ENCODE results near the gene MED12L. TPM values are rescaled to one million over a fixed set of nuclear protein-coding genes. Genes with fewer than 3 reads are reported as not detected.
A peak's percentile ranks its signal among the peaks of the same experiment; 100 is the strongest.

Gene MED12L
- total and polyA plus RNA-seq, 9 donors: 2.6 to 11.7 (median 6.8) TPM

- no peak for DNase-seq
- H3K9me3 ChIP-seq (replicated peaks; ENCODE audit: control insufficient read depth, low read depth, low read length): no peaks in the 10 kb centered on the region
- 38% methylated on average over 1 of the region's 2 CpGs for WGBS (ENCODE audit: insufficient coverage)
- H3K27me3 ChIP-seq (ENCODE audit: control insufficient read depth, insufficient read depth, low read length): no peaks in the 10 kb centered on the region
- H3K4me1 ChIP-seq (ENCODE audit: control insufficient read depth, insufficient read depth, low read length): no peaks in the 10 kb centered on the region
- H3K27ac ChIP-seq (ENCODE audit: low read length): no peak overlapping the region
- no peak overlapping the region for H3K4me3 ChIP-seq (ENCODE audit: low read length)
- H3K36me3 ChIP-seq (ENCODE audit: control insufficient read depth, insufficient read depth, low read length): no peaks in the 10 kb centered on the region
Observed at GRCh38 chr3:151303751-151304150, 218.3 kb downstream of the MED12L start.

GRCh38 chr3:151305060-151305774 lies 219.8 kb downstream of the MED12L start:
- DNase-seq: no peak
- WGBS (ENCODE audit: insufficient coverage): 37% methylated on average over 2 of the region's 7 CpGs
- no peak overlapping the region for H3K4me3 ChIP-seq (ENCODE audit: low read length)
- no peaks in the 10 kb centered on the region for H3K9me3 ChIP-seq (replicated peaks; ENCODE audit: control insufficient read depth, low read depth, low read length)
- H3K4me1 ChIP-seq (ENCODE audit: control insufficient read depth, insufficient read depth, low read length): no peaks in the 10 kb centered on the region
- H3K36me3 ChIP-seq (ENCODE audit: control insufficient read depth, insufficient read depth, low read length): no peaks in the 10 kb centered on the region
- no peaks in the 10 kb centered on the region for H3K27me3 ChIP-seq (ENCODE audit: control insufficient read depth, insufficient read depth, low read length)
- peak overlapping the region; percentile 29 for H3K27ac ChIP-seq (ENCODE audit: low read length)

- H3K4me1 ChIP-seq (ENCODE audit: control insufficient read depth, insufficient read depth, low read length): no peaks in the 10 kb centered on the region
- H3K9me3 ChIP-seq (replicated peaks; ENCODE audit: control insufficient read depth, low read depth, low read length): no peaks in the 10 kb centered on the region
- H3K4me3 ChIP-seq (ENCODE audit: low read length): no peak overlapping the region
- WGBS (ENCODE audit: insufficient coverage): no CpG with 5 or more reads among the region's 4 CpGs
- no peaks in the 10 kb centered on the region for H3K36me3 ChIP-seq (ENCODE audit: control insufficient read depth, insufficient read depth, low read length)
- peak; percentile 54 for DNase-seq
- no peaks in the 10 kb centered on the region for H3K27me3 ChIP-seq (ENCODE audit: control insufficient read depth, insufficient read depth, low read length)
- no peak overlapping the region for H3K27ac ChIP-seq (ENCODE audit: low read length)
Observed at GRCh38 chr3:151305775-151306151, 220.3 kb downstream of the MED12L start.

GRCh38 chr3:151306168-151306810 lies 220.8 kb downstream of the MED12L start:
- no peak for DNase-seq
- Histone ChIP-seq H3K4me1 (ENCODE audit: control insufficient read depth, insufficient read depth, low read length) (no peaks in the 10 kb centered on the region), H3K36me3 (ENCODE audit: control insufficient read depth, insufficient read depth, low read length) (no peaks in the 10 kb centered on the region), H3K27ac (ENCODE audit: low read length) (no peak overlapping the region), H3K4me3 (ENCODE audit: low read length) (no peak overlapping the region), H3K9me3 (replicated peaks; ENCODE audit: control insufficient read depth, low read depth, low read length) (no peaks in the 10 kb centered on the region), H3K27me3 (ENCODE audit: control insufficient read depth, insufficient read depth, low read length) (no peaks in the 10 kb centered on the region)
- 87% methylated on average over 5 of the region's 6 CpGs for WGBS (ENCODE audit: insufficient coverage)

- Histone ChIP-seq H3K9me3 (replicated peaks; ENCODE audit: control insufficient read depth, low read depth, low read length) (no peaks in the 10 kb centered on the region), H3K27ac (ENCODE audit: low read length) (no peak overlapping the region)
- DNase-seq: no peak
Observed at GRCh38 chr3:151307131-151307530, 221.7 kb downstream of the MED12L start.

GRCh38 chr3:151307583-151308488 lies 222.4 kb downstream of the MED12L start:
- H3K36me3 ChIP-seq (ENCODE audit: control insufficient read depth, insufficient read depth, low read length): no peaks in the 10 kb centered on the region
- H3K27ac ChIP-seq (ENCODE audit: low read length): no peak overlapping the region
- H3K9me3 ChIP-seq (replicated peaks; ENCODE audit: control insufficient read depth, low read depth, low read length): no peaks in the 10 kb centered on the region
- H3K27me3 ChIP-seq (ENCODE audit: control insufficient read depth, insufficient read depth, low read length): no peaks in the 10 kb centered on the region
- no peak for DNase-seq
- H3K4me3 ChIP-seq (ENCODE audit: low read length): no peak overlapping the region
- no CpG with 5 or more reads among the region's 1 CpG for WGBS (ENCODE audit: insufficient coverage)
- no peaks in the 10 kb centered on the region for H3K4me1 ChIP-seq (ENCODE audit: control insufficient read depth, insufficient read depth, low read length)

More at GRCh38 chr3:151307131-151307530, 221.7 kb downstream of the MED12L start:
- Histone ChIP-seq H3K27me3 (ENCODE audit: control insufficient read depth, insufficient read depth, low read length) (no peaks in the 10 kb centered on the region), H3K4me1 (ENCODE audit: control insufficient read depth, insufficient read depth, low read length) (no peaks in the 10 kb centered on the region), H3K4me3 (ENCODE audit: low read length) (no peak overlapping the region), H3K36me3 (ENCODE audit: control insufficient read depth, insufficient read depth, low read length) (no peaks in the 10 kb centered on the region)

- no peak overlapping the region for H3K4me3 ChIP-seq (ENCODE audit: low read length)
- no peak overlapping the region for H3K27ac ChIP-seq (ENCODE audit: low read length)
- no peak for DNase-seq
- 100% methylated on average over 1 of the region's 2 CpGs for WGBS (ENCODE audit: insufficient coverage)
- no peaks in the 10 kb centered on the region for H3K27me3 ChIP-seq (ENCODE audit: control insufficient read depth, insufficient read depth, low read length)
- no peaks in the 10 kb centered on the region for H3K4me1 ChIP-seq (ENCODE audit: control insufficient read depth, insufficient read depth, low read length)
- no peaks in the 10 kb centered on the region for H3K36me3 ChIP-seq (ENCODE audit: control insufficient read depth, insufficient read depth, low read length)
- H3K9me3 ChIP-seq (replicated peaks; ENCODE audit: control insufficient read depth, low read depth, low read length): no peaks in the 10 kb centered on the region
Observed at GRCh38 chr3:151309566-151309965, 224.1 kb downstream of the MED12L start.

- no peak for DNase-seq
- 89% methylated on average over 3 of the region's 3 CpGs for WGBS (ENCODE audit: insufficient coverage)
- Histone ChIP-seq H3K36me3 (ENCODE audit: control insufficient read depth, insufficient read depth, low read length) (no peaks in the 10 kb centered on the region), H3K27ac (ENCODE audit: low read length) (no peak overlapping the region), H3K27me3 (ENCODE audit: control insufficient read depth, insufficient read depth, low read length) (no peaks in the 10 kb centered on the region), H3K4me1 (ENCODE audit: control insufficient read depth, insufficient read depth, low read length) (no peaks in the 10 kb centered on the region), H3K9me3 (replicated peaks; ENCODE audit: control insufficient read depth, low read depth, low read length) (no peaks in the 10 kb centered on the region), H3K4me3 (ENCODE audit: low read length) (no peak overlapping the region)
Observed at GRCh38 chr3:151312972-151313371, 227.5 kb downstream of the MED12L start.

- no CpG with 5 or more reads among the region's 2 CpGs for WGBS (ENCODE audit: insufficient coverage)
- Histone ChIP-seq H3K36me3 (ENCODE audit: control insufficient read depth, insufficient read depth, low read length) (no peaks in the 10 kb centered on the region), H3K9me3 (replicated peaks; ENCODE audit: control insufficient read depth, low read depth, low read length) (no peaks in the 10 kb centered on the region), H3K4me1 (ENCODE audit: control insufficient read depth, insufficient read depth, low read length) (no peaks in the 10 kb centered on the region), H3K27me3 (ENCODE audit: control insufficient read depth, insufficient read depth, low read length) (no peaks in the 10 kb centered on the region), H3K4me3 (ENCODE audit: low read length) (no peak overlapping the region), H3K27ac (ENCODE audit: low read length) (no peak overlapping the region)
- no peak for DNase-seq
Observed at GRCh38 chr3:151314137-151314536, 228.7 kb downstream of the MED12L start.

GRCh38 chr3:151314593-151314992 lies 229.1 kb downstream of the MED12L start:
- H3K4me3 ChIP-seq (ENCODE audit: low read length): no peak overlapping the region
- 83% methylated on average over 1 of the region's 5 CpGs for WGBS (ENCODE audit: insufficient coverage)
- no peaks in the 10 kb centered on the region for H3K36me3 ChIP-seq (ENCODE audit: control insufficient read depth, insufficient read depth, low read length)
- H3K4me1 ChIP-seq (ENCODE audit: control insufficient read depth, insufficient read depth, low read length): no peaks in the 10 kb centered on the region
- H3K9me3 ChIP-seq (replicated peaks; ENCODE audit: control insufficient read depth, low read depth, low read length): no peaks in the 10 kb centered on the region
- no peak for DNase-seq
- H3K27me3 ChIP-seq (ENCODE audit: control insufficient read depth, insufficient read depth, low read length): no peaks in the 10 kb centered on the region
- H3K27ac ChIP-seq (ENCODE audit: low read length): no peak overlapping the region

All from muscle of leg (tissue), 11 donors.